GM18519 (cell line): ENCODE measurements around the gene CACNA1C.
"Not testable (repeated sequence)": the region's sequence is repeated elsewhere in the genome, so short reads cannot be mapped to it uniquely, and the experiment has no call there.

Experiments used
- ATAC-seq: cut with Tn5 transposase; IDR thresholded peaks from one replicate; pipeline ENCODE4 v1.9.1; 2021; ENCODE audit warnings: mild to moderate bottlenecking, moderate library complexity; ENCODE audit not compliant: unreplicated experiment, low FRiP score

Gene CACNA1C

GRCh38 chr12:2246358-2246757, 193.6 kb downstream of the CACNA1C start:
- no peak for ATAC-seq

- ATAC-seq = no peak
Measured at GRCh38 chr12:2247120-2247519, 194.3 kb downstream of the CACNA1C start.

DNA sequence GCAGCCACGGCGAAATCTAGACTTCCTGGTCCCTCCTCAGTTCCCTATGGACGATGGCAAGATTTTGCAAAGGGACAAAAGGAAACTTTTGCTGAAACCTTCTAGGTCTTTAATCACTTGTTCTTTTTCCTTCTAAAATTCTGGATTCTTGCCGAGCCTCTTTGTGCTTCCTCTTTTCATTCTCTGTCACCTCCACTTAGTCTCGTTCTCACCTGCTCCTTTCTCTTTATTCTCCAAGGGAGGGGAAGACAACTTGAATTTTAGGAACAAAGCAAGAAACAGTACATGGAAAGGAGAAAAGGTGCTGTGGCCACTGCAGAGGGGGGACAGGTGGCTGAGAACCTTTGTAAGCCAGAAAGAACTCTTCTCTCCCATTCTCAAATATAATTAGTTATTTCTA, 194.8 kb downstream of the CACNA1C start:
- no peak for ATAC-seq

GRCh38 chr12:2248087-2248900, 195.5 kb downstream of the CACNA1C start:
- no peak for ATAC-seq

GRCh38 chr12:2248901-2249381, 196.2 kb downstream of the CACNA1C start:
- peak; percentile 47 for ATAC-seq

DNA sequence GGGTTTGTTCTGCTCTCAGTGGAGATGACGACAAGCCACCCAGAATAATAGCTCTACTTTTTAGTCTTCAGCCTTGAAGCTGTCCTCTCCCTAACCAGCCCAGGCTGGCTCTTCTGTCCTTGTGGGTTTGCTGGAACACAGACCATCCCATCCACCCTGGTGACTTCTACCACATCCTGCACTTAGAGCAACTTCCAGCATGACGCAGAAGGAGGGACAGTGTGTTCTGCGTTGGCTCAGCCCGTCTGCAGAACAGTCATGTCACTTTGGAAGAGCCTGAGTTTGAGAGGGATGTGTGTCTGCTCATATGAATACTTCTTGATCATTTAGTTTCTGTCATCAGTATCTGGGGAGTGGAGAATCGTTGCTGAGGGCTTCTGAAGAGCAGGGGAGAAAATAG, 198.0 kb downstream of the CACNA1C start:
- no peak for ATAC-seq

- ATAC-seq = no peak
Measured at GRCh38 chr12:2251526-2252209, 198.9 kb downstream of the CACNA1C start.

GRCh38 chr12:2255311-2255710, 202.5 kb downstream of the CACNA1C start:
- ATAC-seq = no peak

DNA sequence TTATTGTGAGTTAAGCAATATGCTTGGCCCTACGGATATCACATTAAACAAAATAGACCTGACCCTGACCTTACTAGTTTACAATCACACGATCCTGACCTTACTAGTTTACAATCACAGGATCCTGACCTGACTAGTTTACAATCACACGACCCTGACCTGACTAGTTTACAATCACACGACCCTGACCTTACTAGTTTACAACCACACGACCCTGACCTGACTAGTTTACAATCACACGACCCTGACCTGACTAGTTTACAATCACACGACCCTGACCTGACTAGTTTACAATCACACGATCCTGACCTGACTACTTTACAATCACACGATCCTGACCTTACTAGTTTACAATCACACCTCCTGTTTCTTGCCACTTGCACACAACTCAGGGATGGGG, 202.9 kb downstream of the CACNA1C start:
- not testable (repeated sequence) for ATAC-seq

DNA sequence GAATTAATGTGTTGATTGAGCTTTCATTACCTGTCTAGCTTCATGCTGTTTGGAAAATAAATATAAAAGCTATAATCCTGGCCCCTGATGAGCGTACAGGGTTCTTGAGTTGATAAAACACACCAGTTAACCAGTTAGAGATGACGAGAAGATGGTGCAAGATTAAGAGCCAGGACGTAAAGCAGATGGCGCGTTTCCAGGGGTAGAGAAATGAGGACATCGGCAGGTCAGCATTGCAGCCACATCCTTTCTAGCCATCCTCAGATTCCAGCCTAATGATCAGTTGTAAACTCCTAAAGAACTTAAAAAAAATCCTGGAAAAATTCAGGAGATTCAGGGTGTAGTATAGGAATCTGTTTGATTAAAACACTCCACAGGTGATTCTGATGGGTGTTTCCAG, 203.7 kb downstream of the CACNA1C start:
- ATAC-seq = no peak

- ATAC-seq = no peak
Measured at GRCh38 chr12:2256915-2257314, 204.1 kb downstream of the CACNA1C start.

DNA sequence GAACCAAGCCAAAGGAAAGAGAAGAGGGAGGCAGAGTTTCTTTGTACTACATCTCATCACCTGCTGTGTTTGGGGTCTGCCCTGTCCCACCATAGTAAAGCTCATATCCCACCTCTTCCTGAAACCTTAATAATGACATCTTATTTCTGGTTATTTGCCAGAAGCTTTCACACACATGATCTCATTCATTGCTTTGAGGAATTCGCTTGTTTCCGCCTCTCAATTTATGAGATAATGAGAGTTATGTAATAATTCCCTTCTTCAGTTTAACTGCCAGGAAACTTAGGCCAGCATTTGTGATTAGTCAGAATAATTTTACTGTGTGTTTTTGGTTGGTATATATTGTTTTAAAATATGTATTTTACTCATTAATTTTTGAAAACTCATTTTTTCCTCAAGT, 205.2 kb downstream of the CACNA1C start:
- ATAC-seq = no peak

DNA sequence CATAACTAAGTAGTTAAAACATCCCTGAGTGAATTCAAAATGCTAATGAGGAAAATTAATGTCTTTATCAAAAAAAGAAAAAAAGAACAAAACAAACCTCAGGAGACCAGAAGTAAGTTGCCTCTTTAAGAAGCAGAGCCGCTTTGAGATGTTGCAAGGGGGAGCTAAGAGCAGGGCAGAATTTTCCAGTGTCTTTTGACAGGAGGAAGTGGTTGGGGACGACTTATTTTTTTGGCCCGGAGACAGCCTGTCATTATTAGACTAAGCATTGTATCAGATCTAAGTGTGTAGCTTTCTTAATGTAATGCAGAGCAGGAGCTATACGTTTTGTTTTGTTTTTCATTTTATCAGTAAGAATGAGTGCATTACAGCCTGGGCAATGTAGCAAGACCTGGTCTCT, 206.6 kb downstream of the CACNA1C start:
- ATAC-seq = no peak

DNA sequence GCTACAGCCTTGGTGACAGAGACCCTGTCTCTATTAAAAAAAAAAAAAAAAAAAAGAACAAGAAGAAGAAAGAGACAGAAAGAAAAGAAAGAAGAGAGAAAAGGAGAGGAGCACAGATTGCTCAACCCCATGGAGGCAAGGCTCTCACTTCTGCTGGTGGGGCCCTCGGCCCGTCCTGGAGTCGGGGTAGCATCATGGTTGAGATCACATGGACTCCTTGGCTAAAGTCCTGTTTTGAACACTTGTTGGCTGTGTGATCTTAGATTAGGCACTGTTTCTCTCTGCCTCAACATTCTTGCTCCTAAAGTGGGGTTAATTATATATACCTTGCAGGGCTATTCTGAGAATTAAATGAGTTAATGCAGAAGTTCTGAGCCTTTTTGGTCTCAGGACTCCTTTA, 207.7 kb downstream of the CACNA1C start:
- ATAC-seq = no peak

DNA sequence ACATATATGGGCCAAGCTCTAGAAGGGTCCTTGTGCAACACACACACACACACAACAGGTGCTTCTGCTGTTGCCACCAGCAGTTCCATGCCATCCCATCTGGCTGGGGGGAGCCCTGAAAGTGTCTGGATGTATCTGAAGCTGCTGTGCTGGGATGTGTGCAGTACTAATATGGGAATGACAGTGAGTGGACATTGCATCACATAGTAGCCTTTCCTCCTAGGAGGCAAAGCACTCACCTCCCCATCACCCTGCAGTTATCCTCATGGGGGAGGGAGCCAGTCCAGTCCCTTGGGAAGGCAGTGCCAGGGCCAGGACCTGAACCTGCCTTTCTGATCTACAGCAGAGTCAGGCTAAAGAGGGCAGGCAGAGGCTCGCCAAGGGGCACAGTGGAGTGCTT, 208.9 kb downstream of the CACNA1C start:
- ATAC-seq = no peak

DNA sequence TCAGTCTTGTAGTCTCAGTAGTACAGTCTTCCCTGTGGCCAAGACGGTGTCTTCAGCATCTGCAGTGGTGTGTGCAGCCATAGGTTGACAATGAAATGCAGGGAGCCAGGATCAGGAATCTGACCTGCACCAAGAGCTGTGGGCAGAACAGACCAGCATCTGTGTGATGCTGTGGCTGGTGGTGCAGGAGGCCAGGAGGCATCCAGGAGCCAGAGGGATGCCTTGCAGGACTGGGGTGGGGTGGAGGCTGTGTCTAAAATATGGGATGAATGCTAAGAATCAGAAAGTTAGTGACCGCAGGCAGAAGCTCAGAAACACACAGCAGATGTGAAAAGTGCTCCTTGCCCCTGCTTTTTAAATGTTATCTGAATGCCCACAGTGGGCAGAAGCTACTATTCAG, 209.7 kb downstream of the CACNA1C start:
- ATAC-seq = no peak

DNA sequence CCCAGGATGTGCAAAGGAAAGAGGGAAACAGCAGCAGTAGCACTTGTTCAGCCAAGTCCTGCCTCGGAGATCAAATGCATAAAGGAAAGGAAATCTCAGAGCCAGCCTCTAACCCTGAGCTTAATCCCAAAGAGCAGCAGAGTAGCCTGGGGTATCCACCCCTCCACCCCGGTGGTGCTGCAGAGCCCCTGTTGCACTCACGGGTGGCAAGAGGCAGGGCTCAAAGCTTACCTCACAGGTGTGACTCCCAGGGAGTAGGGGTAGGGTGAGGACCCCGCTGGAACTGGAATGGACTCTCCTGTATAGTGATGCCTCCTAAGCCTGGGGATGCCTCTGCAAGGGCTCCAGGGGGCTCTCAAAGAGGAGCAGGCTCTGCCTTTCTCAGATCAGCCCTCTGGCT, 211.1 kb downstream of the CACNA1C start:
- no peak for ATAC-seq

DNA sequence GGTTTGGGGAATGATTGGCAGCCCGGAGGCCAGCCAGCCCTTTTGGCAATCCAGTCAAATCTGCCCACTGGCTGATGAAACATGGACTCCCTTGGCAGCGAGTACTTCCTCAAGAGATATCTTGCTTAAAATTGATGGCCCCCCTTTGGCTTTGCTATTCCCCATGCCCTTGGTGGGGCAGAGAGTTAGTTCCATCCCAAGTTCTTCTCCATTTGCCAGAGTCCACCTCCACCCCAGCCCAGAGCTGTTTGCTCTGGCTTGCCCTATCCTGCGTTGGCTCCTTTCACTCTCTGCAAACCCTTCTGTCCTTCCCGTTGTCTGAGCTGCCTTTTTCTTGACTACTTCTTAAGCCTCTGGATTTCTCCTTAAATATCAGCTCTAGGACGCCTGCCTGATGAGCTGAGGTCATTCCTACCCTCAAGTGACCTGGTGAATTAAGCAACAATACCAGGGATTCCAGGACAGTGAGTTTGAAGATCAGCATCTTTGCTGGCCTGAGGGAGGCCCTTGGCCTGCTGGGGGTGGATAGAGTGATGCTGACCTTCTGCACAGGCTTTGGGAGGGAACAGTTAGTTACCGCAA, 212.0 kb downstream of the CACNA1C start:
- no peak for ATAC-seq

DNA sequence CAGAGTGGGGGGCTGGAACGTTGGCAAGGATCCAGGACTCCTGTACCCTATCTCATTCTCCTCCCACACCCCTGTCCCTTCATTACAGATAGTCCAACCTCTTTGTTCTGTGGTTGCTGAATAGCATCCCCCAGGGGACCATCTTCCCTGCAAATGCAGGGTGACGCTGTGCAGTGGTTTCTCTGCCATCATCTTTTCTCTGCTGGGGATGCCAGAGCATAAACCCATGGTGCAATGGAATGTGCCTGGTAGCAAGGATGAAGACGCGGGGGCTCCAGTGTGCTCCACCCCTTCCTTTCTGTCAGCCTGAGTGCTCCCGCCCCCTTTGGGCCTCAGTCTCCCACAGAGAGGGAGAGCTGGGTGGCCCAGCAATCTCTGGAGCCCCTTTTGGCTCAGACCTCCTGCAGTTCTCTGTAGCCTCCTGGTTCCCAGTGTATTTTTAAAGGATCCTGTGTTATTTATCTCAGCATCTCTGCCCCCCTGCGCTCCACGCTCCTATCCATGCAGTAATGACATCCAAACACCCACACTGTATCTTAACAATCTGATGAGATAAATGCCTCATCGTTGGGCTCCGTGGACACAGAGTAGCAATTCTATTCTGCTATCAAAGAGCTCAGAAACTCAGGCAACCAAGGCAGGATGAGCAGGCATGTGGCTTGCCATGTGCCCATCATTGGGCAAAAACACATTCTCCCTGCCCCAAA, 212.8 kb downstream of the CACNA1C start:
- no peak for ATAC-seq

GRCh38 chr12:2266666-2267620, 214.2 kb downstream of the CACNA1C start:
- ATAC-seq = no peak
